Liver (tissue), 9 donors: ENCODE results near the gene STAT5A. TPM values are rescaled to one million over a fixed set of nuclear protein-coding genes. Genes with fewer than 3 reads are reported as not detected.
"Not testable (repeated sequence)": the region's sequence is repeated elsewhere in the genome, so short reads cannot be mapped to it uniquely, and the experiment has no call there.

ENCODE experiments used
- DNase-seq: peaks from one replicate; pipeline ENCODE4 v3.0.0-alpha.2; 2017; ENCODE audit warnings: low spot score
- H3K27ac ChIP-seq, 2 donors: one replicate each; pipeline ENCODE4 v1.7.0; 2013; ENCODE audit warnings: inconsistent platforms in 2 of 2, low read length in 2 of 2, control low read depth in 1 of 2, low read depth in 1 of 2, mild to moderate bottlenecking in 1 of 2
- H3K27me3 ChIP-seq, 4 donors: one replicate each; pipeline versions ENCODE4 v1.6.1 to v1.7.0; 2013; ENCODE audit warnings: low read length in 3 of 4, inconsistent platforms in 1 of 4, mild to moderate bottlenecking in 1 of 4, moderate library complexity in 1 of 4; ENCODE audit not compliant: control insufficient read depth in 4 of 4, insufficient read depth in 4 of 4
- H3K36me3 ChIP-seq, 4 donors: one replicate each; pipeline versions ENCODE4 v1.6.1 to v1.7.0; 2013; ENCODE audit warnings: low read length in 3 of 4, mild to moderate bottlenecking in 3 of 4, low read depth in 1 of 4, moderate library complexity in 1 of 4; ENCODE audit not compliant: control insufficient read depth in 4 of 4, insufficient read depth in 3 of 4
- H3K4me1 ChIP-seq, 4 donors: one replicate each; pipeline versions ENCODE4 v1.6.1 to v1.7.0; 2013; ENCODE audit warnings: low read length in 3 of 4, mild to moderate bottlenecking in 3 of 4, moderate library complexity in 1 of 4; ENCODE audit not compliant: control insufficient read depth in 4 of 4, insufficient read depth in 4 of 4
- H3K4me3 ChIP-seq, 3 donors: one replicate each; pipeline versions ENCODE4 v1.6.1 to v1.7.0; 2013; ENCODE audit warnings: low read length in 3 of 3, control low read depth in 1 of 3, low read depth in 1 of 3, mild to moderate bottlenecking in 1 of 3
- H3K9ac ChIP-seq, 2 donors: one replicate each; pipeline ENCODE4 v1.7.0; 2013; ENCODE audit warnings: low read length in 2 of 2, mild to moderate bottlenecking in 2 of 2, moderate library complexity in 2 of 2, control low read depth in 1 of 2, low read depth in 1 of 2
- H3K9me3 ChIP-seq, 4 donors: one replicate each; pipeline versions ENCODE4 v1.6.1 to v1.7.0; 2013; ENCODE audit warnings: low read length in 3 of 4; ENCODE audit not compliant: control insufficient read depth in 4 of 4
- EGR1 ChIP-seq, 2 donors: IDR thresholded peaks; 2 replicates each; pipeline ENCODE4 v1.6.1; 2016 to 2018; ENCODE audit warnings: antibody characterized with exemption in 2 of 2, low read depth in 2 of 2
- FOXA2 ChIP-seq: IDR thresholded peaks from 2 replicates; pipeline ENCODE4 v1.6.1; 2016; ENCODE audit warnings: antibody characterized with exemption
- HNF4A ChIP-seq, 2 donors: conservative IDR thresholded peaks; 2 replicates each; pipeline ENCODE4 v1.6.1; 2016; ENCODE audit warnings: antibody characterized with exemption in 2 of 2, mild to moderate bottlenecking in 2 of 2
- HNF4G ChIP-seq: IDR thresholded peaks from 2 replicates; pipeline ENCODE4 v1.6.1; 2016; ENCODE audit warnings: antibody characterized with exemption
- JUND ChIP-seq, 2 donors: IDR thresholded peaks; 2 replicates each; pipeline ENCODE4 v1.6.1; 2016; ENCODE audit warnings: antibody characterized with exemption in 2 of 2
- NR2F2 ChIP-seq: IDR thresholded peaks from 2 replicates; pipeline ENCODE4 v1.6.1; 2016; ENCODE audit warnings: antibody characterized with exemption
- RAD21 ChIP-seq, 2 donors: IDR thresholded peaks; 2 replicates each; pipeline ENCODE4 v1.6.1; 2016; ENCODE audit warnings: antibody characterized with exemption in 2 of 2, mild to moderate bottlenecking in 2 of 2
- RXRA ChIP-seq, 2 donors: IDR thresholded peaks; 2 replicates each; pipeline ENCODE4 v1.6.1; 2017 to 2018; ENCODE audit warnings: antibody characterized with exemption in 2 of 2, mild to moderate bottlenecking in 1 of 2
- SP1 ChIP-seq: IDR thresholded peaks from 2 replicates; pipeline ENCODE4 v1.6.1; 2018; ENCODE audit warnings: antibody characterized with exemption, mild to moderate bottlenecking
- TAF1 ChIP-seq: conservative IDR thresholded peaks from 2 replicates; pipeline ENCODE4 v1.6.1; 2016; ENCODE audit warnings: antibody characterized with exemption, mild to moderate bottlenecking
- WGBS: extraction: QIAGEN DNeasy Blood & Tissue Kit; methylation state at CpG from one replicate; pipeline ENCODE4 v1.1.7; 2013; 5-methylcytosine and 5-hydroxymethylcytosine counted together
- polyA plus RNA-seq, 2 donors: library from polyadenylated mRNA; stranded (reverse) in 1 of 2; unstranded in 1 of 2; fragments of 200-250 nt in 1 of 2; fragments of >200 nt in 1 of 2; fragmentation: Nextera tagmentation in 1 of 2; extraction: Ambion mirVana in 1 of 2; gene quantifications; one replicate each; pipeline versions ENCODE4 v1.2.1 to v1.2.3, GENCODE V29; 2013 to 2015
- total RNA-seq, 2 donors: library from RNA; depleted of rRNA; stranded (reverse); fragments of >200 nt; gene quantifications; one replicate each; pipeline ENCODE4 v1.2.3, GENCODE V29; 2014
- TF ChIP-seq, protein P1 (sequence below): IDR thresholded peaks from 2 replicates; pipeline ENCODE4 v1.6.1; 2016; ENCODE audit warnings: antibody characterized with exemption, mild to moderate bottlenecking
- TF ChIP-seq, protein P2 (sequence below): fragments of 150-350 bp; IDR thresholded peaks from 2 replicates; pipeline ENCODE4 v1.5.1; 2017; ENCODE audit warnings: improper control_type of control experiment, low read depth, low read length; ENCODE audit not compliant: missing input control
- TF ChIP-seq, protein P3 (sequence below): IDR thresholded peaks from 2 replicates; pipeline ENCODE4 v1.6.1; 2016; ENCODE audit warnings: antibody characterized with exemption
- TF ChIP-seq, protein P4 (sequence below): IDR thresholded peaks from 2 replicates; pipeline ENCODE4 v1.6.1; 2016; ENCODE audit warnings: antibody characterized with exemption
- donor health status: healthy.
- donor health status: healthy.
- donor health status: healthy.
- donor health status: healthy.
- donor health status: healthy.

Gene STAT5A
- total and polyA plus RNA-seq, 4 donors = 1.7 to 37.7 (median 8.9) TPM

DNA sequence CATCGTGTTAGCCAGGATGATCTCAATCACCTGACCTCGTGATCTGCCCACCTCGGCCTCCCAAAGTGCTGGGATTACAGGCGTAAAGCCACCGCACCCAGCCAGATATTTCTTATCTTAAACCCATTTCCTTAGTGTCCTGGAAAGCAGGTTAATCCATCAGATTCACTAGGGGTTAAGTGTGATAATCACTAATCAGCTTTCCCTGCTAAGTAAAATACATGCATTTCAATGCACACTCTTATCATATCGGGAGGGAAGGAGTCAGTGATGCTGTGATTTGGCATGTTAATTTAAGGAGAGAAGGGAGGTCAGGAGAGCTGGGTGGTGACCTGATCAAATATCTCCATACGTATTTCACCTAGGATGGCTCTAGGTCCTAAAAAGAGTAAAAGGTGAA lies 70.8 kb downstream of the STAT5A start:
- H3K9me3 ChIP-seq = no peaks in the 10 kb centered on the region
- 85% methylated on average over 7 of the region's 7 CpGs for WGBS
- no peak for TF ChIP-seq RAD21 (IDR thresholded peaks at IDR 0.05)
- TF ChIP-seq, protein P1, sequence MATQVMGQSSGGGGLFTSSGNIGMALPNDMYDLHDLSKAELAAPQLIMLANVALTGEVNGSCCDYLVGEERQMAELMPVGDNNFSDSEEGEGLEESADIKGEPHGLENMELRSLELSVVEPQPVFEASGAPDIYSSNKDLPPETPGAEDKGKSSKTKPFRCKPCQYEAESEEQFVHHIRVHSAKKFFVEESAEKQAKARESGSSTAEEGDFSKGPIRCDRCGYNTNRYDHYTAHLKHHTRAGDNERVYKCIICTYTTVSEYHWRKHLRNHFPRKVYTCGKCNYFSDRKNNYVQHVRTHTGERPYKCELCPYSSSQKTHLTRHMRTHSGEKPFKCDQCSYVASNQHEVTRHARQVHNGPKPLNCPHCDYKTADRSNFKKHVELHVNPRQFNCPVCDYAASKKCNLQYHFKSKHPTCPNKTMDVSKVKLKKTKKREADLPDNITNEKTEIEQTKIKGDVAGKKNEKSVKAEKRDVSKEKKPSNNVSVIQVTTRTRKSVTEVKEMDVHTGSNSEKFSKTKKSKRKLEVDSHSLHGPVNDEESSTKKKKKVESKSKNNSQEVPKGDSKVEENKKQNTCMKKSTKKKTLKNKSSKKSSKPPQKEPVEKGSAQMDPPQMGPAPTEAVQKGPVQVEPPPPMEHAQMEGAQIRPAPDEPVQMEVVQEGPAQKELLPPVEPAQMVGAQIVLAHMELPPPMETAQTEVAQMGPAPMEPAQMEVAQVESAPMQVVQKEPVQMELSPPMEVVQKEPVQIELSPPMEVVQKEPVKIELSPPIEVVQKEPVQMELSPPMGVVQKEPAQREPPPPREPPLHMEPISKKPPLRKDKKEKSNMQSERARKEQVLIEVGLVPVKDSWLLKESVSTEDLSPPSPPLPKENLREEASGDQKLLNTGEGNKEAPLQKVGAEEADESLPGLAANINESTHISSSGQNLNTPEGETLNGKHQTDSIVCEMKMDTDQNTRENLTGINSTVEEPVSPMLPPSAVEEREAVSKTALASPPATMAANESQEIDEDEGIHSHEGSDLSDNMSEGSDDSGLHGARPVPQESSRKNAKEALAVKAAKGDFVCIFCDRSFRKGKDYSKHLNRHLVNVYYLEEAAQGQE = no peak
- TF ChIP-seq HNF4A (conservative IDR thresholded peaks at IDR 0.05) = no peak
- TF ChIP-seq, protein P2, sequence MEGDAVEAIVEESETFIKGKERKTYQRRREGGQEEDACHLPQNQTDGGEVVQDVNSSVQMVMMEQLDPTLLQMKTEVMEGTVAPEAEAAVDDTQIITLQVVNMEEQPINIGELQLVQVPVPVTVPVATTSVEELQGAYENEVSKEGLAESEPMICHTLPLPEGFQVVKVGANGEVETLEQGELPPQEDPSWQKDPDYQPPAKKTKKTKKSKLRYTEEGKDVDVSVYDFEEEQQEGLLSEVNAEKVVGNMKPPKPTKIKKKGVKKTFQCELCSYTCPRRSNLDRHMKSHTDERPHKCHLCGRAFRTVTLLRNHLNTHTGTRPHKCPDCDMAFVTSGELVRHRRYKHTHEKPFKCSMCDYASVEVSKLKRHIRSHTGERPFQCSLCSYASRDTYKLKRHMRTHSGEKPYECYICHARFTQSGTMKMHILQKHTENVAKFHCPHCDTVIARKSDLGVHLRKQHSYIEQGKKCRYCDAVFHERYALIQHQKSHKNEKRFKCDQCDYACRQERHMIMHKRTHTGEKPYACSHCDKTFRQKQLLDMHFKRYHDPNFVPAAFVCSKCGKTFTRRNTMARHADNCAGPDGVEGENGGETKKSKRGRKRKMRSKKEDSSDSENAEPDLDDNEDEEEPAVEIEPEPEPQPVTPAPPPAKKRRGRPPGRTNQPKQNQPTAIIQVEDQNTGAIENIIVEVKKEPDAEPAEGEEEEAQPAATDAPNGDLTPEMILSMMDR = no peak
- no peak for TF ChIP-seq FOXA2
- no peak for TF ChIP-seq EGR1 (IDR thresholded peaks at IDR 0.05; ENCODE audit: low read depth in 2 of 2)
- no peak for TF ChIP-seq TAF1
- TF ChIP-seq, protein P3, sequence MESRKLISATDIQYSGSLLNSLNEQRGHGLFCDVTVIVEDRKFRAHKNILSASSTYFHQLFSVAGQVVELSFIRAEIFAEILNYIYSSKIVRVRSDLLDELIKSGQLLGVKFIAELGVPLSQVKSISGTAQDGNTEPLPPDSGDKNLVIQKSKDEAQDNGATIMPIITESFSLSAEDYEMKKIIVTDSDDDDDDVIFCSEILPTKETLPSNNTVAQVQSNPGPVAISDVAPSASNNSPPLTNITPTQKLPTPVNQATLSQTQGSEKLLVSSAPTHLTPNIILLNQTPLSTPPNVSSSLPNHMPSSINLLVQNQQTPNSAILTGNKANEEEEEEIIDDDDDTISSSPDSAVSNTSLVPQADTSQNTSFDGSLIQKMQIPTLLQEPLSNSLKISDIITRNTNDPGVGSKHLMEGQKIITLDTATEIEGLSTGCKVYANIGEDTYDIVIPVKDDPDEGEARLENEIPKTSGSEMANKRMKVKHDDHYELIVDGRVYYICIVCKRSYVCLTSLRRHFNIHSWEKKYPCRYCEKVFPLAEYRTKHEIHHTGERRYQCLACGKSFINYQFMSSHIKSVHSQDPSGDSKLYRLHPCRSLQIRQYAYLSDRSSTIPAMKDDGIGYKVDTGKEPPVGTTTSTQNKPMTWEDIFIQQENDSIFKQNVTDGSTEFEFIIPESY = no peak
- no peak for TF ChIP-seq HNF4G
- no peak for TF ChIP-seq RXRA (IDR thresholded peaks at IDR 0.05)
- no peak for TF ChIP-seq JUND (IDR thresholded peaks at IDR 0.05)
- no peak for TF ChIP-seq NR2F2
- TF ChIP-seq, protein P4, sequence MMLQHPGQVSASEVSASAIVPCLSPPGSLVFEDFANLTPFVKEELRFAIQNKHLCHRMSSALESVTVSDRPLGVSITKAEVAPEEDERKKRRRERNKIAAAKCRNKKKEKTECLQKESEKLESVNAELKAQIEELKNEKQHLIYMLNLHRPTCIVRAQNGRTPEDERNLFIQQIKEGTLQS = no peak
- TF ChIP-seq SP1 = no peak
- DNase-seq = no peak
- no peak overlapping the region for H3K9ac ChIP-seq
- H3K4me1 ChIP-seq = peaks cover 16 to 23% (median 19%) of the 10 kb centered on the region in 4 donors
- H3K36me3 ChIP-seq = peaks cover 0 to 1% (median 0%) of the 10 kb centered on the region in 4 donors
- H3K27me3 ChIP-seq = no peaks in the 10 kb centered on the region
- H3K4me3 ChIP-seq = no peak overlapping the region
- H3K27ac ChIP-seq = no peak overlapping the region

DNA sequence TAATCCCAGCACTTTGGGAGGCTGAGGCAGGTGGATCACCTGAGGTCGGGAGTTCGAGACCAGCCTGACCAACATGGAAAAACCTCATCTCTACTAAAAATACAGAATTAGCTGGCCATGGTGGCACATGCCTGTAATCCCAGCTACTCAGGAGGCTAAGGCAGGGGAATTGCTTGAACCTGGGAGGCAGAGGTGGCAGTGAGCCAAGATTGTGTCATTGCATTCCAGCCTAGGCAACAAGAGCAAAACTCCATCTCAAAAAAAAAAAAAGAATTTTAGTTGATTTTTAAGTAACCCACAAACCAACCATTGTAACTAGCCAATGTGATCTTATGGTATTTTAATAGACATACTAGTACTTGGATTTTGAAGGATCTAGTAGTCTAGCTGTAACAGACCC lies 72.1 kb downstream of the STAT5A start:
- H3K4me1 ChIP-seq = peaks cover 12 to 24% (median 18%) of the 10 kb centered on the region in 4 donors
- not testable (repeated sequence) for H3K27me3 ChIP-seq, H3K27ac ChIP-seq, H3K36me3 ChIP-seq, H3K9me3 ChIP-seq, DNase-seq, H3K4me3 ChIP-seq, H3K9ac ChIP-seq
- 97% methylated on average over 2 of the region's 2 CpGs for WGBS

Other genes with a start within 250 kb of the STAT5A start
- under 1 TPM; 0.14 to 0.17 TPM for gene C17orf113, start 237.9 kb upstream of the STAT5A start, total RNA-seq
- gene C17orf113, start 237.9 kb upstream of the STAT5A start, polyA plus RNA-seq = under 1 TPM in 1 of 2 donors, not detected in 1; 0.12 TPM
- gene ZNF385C, start 190.0 kb upstream of the STAT5A start, total RNA-seq = under 1 TPM in 1 of 2 donors, not detected in 1; 0.19 TPM
- under 1 TPM; 0.03 to 0.06 TPM for gene ZNF385C, start 190.0 kb upstream of the STAT5A start, polyA plus RNA-seq
- gene DHX58, start 175.8 kb upstream of the STAT5A start, total RNA-seq = 10 to 100 TPM in 1 of 2 donors, 1 to 10 TPM in 1; 4.0 to 20.2 TPM
- gene DHX58, start 175.8 kb upstream of the STAT5A start, polyA plus RNA-seq = 10 to 100 TPM in 1 of 2 donors, 1 to 10 TPM in 1; 4.3 to 21.9 TPM
- gene KAT2A, start 167.1 kb upstream of the STAT5A start, total RNA-seq = 10 to 100 TPM in 1 of 2 donors, 1 to 10 TPM in 1; 5.1 to 14.4 TPM
- 10 to 100 TPM in 1 of 2 donors, 1 to 10 TPM in 1; 7.4 to 11.7 TPM for gene KAT2A, start 167.1 kb upstream of the STAT5A start, polyA plus RNA-seq
- under 1 TPM; 0.17 to 0.42 TPM for gene HSPB9, start 165.7 kb upstream of the STAT5A start, total RNA-seq
- gene HSPB9, start 165.7 kb upstream of the STAT5A start, polyA plus RNA-seq = 1 to 10 TPM in 1 of 2 donors, under 1 TPM in 1; 0.69 to 4.0 TPM
- 10 to 100 TPM; 53.7 to 60.0 TPM for gene RAB5C, start 133.5 kb upstream of the STAT5A start, total RNA-seq
- 100 to 1,000 TPM in 1 of 2 donors, 10 to 100 TPM in 1; 53.5 to 107 TPM for gene RAB5C, start 133.5 kb upstream of the STAT5A start, polyA plus RNA-seq
- not detected for gene KCNH4, start 107.4 kb upstream of the STAT5A start, total RNA-seq
- gene KCNH4, start 107.4 kb upstream of the STAT5A start, polyA plus RNA-seq = under 1 TPM in 1 of 2 donors, not detected in 1; 0.01 TPM
- not detected for gene HCRT, start 103.0 kb upstream of the STAT5A start, total RNA-seq
- gene HCRT, start 103.0 kb upstream of the STAT5A start, polyA plus RNA-seq = not detected
- gene GHDC, start 94.0 kb upstream of the STAT5A start, total RNA-seq = 10 to 100 TPM; 10.0 to 17.6 TPM
- gene GHDC, start 94.0 kb upstream of the STAT5A start, polyA plus RNA-seq = 10 to 100 TPM; 10.5 to 14.2 TPM
- gene STAT5B, start 12.1 kb upstream of the STAT5A start, total RNA-seq = 10 to 100 TPM; 31.0 to 33.9 TPM
- 10 to 100 TPM in 1 of 2 donors, 1 to 10 TPM in 1; 6.7 to 12.1 TPM for gene STAT5B, start 12.1 kb upstream of the STAT5A start, polyA plus RNA-seq
- 100 to 1,000 TPM in 1 of 2 donors, 10 to 100 TPM in 1; 68.7 to 301 TPM for gene STAT3, start 99.9 kb downstream of the STAT5A start, total RNA-seq
- 100 to 1,000 TPM; 104 to 123 TPM for gene STAT3, start 99.9 kb downstream of the STAT5A start, polyA plus RNA-seq
- gene CAVIN1, start 134.8 kb downstream of the STAT5A start, total RNA-seq = 10 to 100 TPM in 1 of 2 donors, 1 to 10 TPM in 1; 6.7 to 22.2 TPM
- gene CAVIN1, start 134.8 kb downstream of the STAT5A start, polyA plus RNA-seq = 10 to 100 TPM in 1 of 2 donors, 1 to 10 TPM in 1; 6.5 to 27.0 TPM
- 10 to 100 TPM; 52.5 to 94.6 TPM for gene ATP6V0A1, start 170.4 kb downstream of the STAT5A start, total RNA-seq
- 10 to 100 TPM; 31.5 to 37.9 TPM for gene ATP6V0A1, start 170.4 kb downstream of the STAT5A start, polyA plus RNA-seq
- 10 to 100 TPM; 20.5 to 37.4 TPM for gene NAGLU, start 247.7 kb downstream of the STAT5A start, total RNA-seq
- gene NAGLU, start 247.7 kb downstream of the STAT5A start, polyA plus RNA-seq = 10 to 100 TPM; 15.5 to 41.2 TPM